Central memory CD4-positive, alpha-beta T cell (primary cell): ENCODE results near the gene PHTF2.

Experiments
- DNase-seq: peaks from one replicate; pipeline ENCODE4 v3.0.0; 2022

PHTF2 gene

DNA sequence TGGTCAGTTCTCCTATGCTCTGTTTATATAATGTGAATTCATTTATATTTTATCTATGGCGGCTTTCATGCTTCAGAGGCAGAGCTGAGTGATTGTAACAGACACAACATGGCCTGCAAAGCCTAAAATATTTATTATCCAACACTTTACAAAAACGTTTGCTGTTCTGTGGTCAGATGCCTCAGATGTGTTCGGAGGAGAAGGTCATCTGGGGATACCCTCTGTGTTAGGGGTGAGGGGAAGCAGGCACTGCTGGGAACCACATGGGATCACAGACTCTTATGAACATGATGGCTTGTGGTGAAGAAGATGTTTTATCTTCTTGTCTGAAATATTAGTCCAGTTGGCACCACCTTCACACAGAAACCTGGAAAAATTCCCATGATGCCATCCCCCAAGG lies 203.4 kb downstream of the PHTF2 start:
- no peak for DNase-seq

DNA sequence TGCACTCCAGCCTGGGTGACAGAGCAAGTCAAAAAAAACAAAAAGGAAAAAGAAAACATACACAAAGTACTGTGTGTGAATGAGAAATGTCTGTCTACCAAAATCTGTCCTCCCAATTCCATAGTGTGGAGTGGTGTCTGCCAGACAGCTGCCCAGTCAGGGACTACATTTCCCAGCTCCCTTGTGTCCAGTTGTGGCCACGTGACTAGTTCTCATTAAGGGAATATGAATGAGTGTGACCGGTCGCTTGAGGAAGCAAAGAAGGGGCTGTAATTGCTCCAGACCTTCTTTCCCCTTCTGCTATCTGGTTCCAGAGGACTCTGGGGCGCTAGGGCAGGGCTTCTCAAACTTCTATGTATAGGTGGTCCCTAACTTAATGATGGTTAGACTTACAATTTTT lies 204.1 kb downstream of the PHTF2 start:
- DNase-seq = no peak

- DNase-seq = no peak
Observed at GRCh38 chr7:78006063-78006755, 207.6 kb downstream of the PHTF2 start.
